Measurements from ENCODE around the gene ZFP28. TPM values are rescaled to one million over a fixed set of nuclear protein-coding genes. Genes with fewer than 3 reads are reported as not detected.

The ZFP28 gene
- 3.5 and 4.9 TPM in 2 replicates for polyA plus RNA-seq (2012; rRNA removed)
- polyA plus RNA-seq (2012; cell fraction: cytosol; rRNA removed), result 3.3 and 3.7 TPM in 2 replicates
- 8.1 and 14.5 TPM in 2 replicates for polyA plus RNA-seq (2012; cell fraction: nucleus; rRNA removed)

- Histone ChIP-seq H2AFZ (ENCODE audit: low read depth) (peak within 1 kb of the TSS; percentile 83), H3K79me2 (ENCODE audit: insufficient read depth) (peaks cover 8% of the 10 kb centered on the region; the same call in 1 of the 2 replicates), H3K9me3 (peaks cover 21% of the 10 kb centered on the region; the same call in 1 of the 2 replicates), H3K4me2 (peak within 1 kb of the TSS; percentile 72), H3K4me1 (ENCODE audit: control insufficient read depth in 1 of 2, insufficient read depth in 2 of 2, low read depth in 1 of 2, low read length in 1 of 2) (peaks cover 0 to 11% of the 10 kb centered on the region in 2 experiments; a peak in 1 of 4 replicates), H3K9me2 (no peaks in the 10 kb centered on the region), H3K4me3 (ENCODE audit: low read depth in 2 of 2, low read length in 1 of 2) (peak within 1 kb of the TSS; percentile 81 to 83), H4K20me1 (ENCODE audit: insufficient read depth) (no peaks in the 10 kb centered on the region), H3F3A (replicated peaks; ENCODE audit: insufficient read depth) (peaks cover 4% of the 10 kb centered on the region), H3K27ac (ENCODE audit: low read depth in 2 of 2, low read length in 1 of 2) (peak within 1 kb of the TSS; percentile 84 to 98), H3K27me3 (ENCODE audit: insufficient read depth) (no peaks in the 10 kb centered on the region), H3K36me3 (replicated peaks in 1 of 2; ENCODE audit: control insufficient read depth in 1 of 2, insufficient read depth in 2 of 2, low read length in 1 of 2) (peaks cover 16 to 34% of the 10 kb centered on the region in 2 experiments), H3K9ac (peak within 1 kb of the TSS; percentile 56)
- TF ChIP-seq RFX5 (IDR thresholded peaks at IDR 0.05; ENCODE audit: low read length) (no peak), MAX (IDR thresholded peaks at IDR 0.05; ENCODE audit: low read depth) (peak; percentile 30; the same call in 1 of the 2 replicates), MXI1 (IDR thresholded peaks at IDR 0.05; ENCODE audit: low read depth, low read length) (peak; percentile 35)
- 11% methylated on average over 10 of the region's 65 CpGs for WGBS (ENCODE audit: low lambda C conversion rate)
- POLR2A ChIA-PET, result no interaction called here
- peak; percentile 95 for DNase-seq
- CTCF ChIA-PET, result no interaction called here
Observed at GRCh38 chr19:56538761-56539263, at the start of gene ZFP28. TSS of gene ZFP28 (plus strand) at chr19:56538948. CDS start at chr19:56539019, 71 bp downstream.

GRCh38 chr19:56491399-56491798, 47.3 kb upstream of the ZFP28 start:
- H3K9me2 ChIP-seq, result no peaks in the 10 kb centered on the region
- WGBS (ENCODE audit: low lambda C conversion rate), result 86% methylated on average over 3 of the region's 3 CpGs
- no peaks in the 10 kb centered on the region for H3F3A ChIP-seq (replicated peaks; ENCODE audit: insufficient read depth)
- no peak overlapping the region for H3K4me2 ChIP-seq
- H3K27ac ChIP-seq (ENCODE audit: low read depth in 2 of 2, low read length in 1 of 2), result no peak overlapping the region
- peaks cover 11 to 16% of the 10 kb centered on the region in 2 experiments for H3K36me3 ChIP-seq (replicated peaks in 1 of 2; ENCODE audit: control insufficient read depth in 1 of 2, insufficient read depth in 2 of 2, low read length in 1 of 2)
- ChIA-PET POLR2A (no interaction called here), CTCF (no interaction called here)
- no peak overlapping the region for H3K9ac ChIP-seq
- H3K4me3 ChIP-seq (ENCODE audit: low read depth in 2 of 2, low read length in 1 of 2), result no peak overlapping the region
- H3K27me3 ChIP-seq (ENCODE audit: insufficient read depth), result no peaks in the 10 kb centered on the region
- no peaks in the 10 kb centered on the region for H4K20me1 ChIP-seq (ENCODE audit: insufficient read depth)
- peaks cover 5% of the 10 kb centered on the region; the same call in 1 of the 2 replicates for H3K9me3 ChIP-seq
- no peak overlapping the region for H2AFZ ChIP-seq (ENCODE audit: low read depth)
- H3K4me1 ChIP-seq (ENCODE audit: control insufficient read depth in 1 of 2, insufficient read depth in 2 of 2, low read depth in 1 of 2, low read length in 1 of 2), result no peaks in the 10 kb centered on the region
- no peak for TF ChIP-seq REST (IDR thresholded peaks at IDR 0.05; ENCODE audit: low read depth, low read length)
- TF ChIP-seq YY1 (IDR thresholded peaks at IDR 0.05; ENCODE audit: low read depth), result no peak
- no peak for TF ChIP-seq RFX5 (IDR thresholded peaks at IDR 0.05; ENCODE audit: low read length)
- no peak for TF ChIP-seq IRF3 (IDR thresholded peaks at IDR 0.05; ENCODE audit: low read depth, low read length)
- TF ChIP-seq TAF1 (IDR thresholded peaks at IDR 0.05; ENCODE audit: borderline replicate concordance, low read depth, low read length), result no peak
- TF ChIP-seq FOXJ3 (CRISPR knock-in tag; IDR thresholded peaks at IDR 0.05), result no peak
- TF ChIP-seq EP300 (IDR thresholded peaks at IDR 0.05; ENCODE audit: borderline replicate concordance in 1 of 2, low read depth in 1 of 2, low read length in 1 of 2), result no peak
- TF ChIP-seq MXI1 (IDR thresholded peaks at IDR 0.05; ENCODE audit: low read depth, low read length), result no peak
- TF ChIP-seq CHD2 (IDR thresholded peaks at IDR 0.05; ENCODE audit: low read length, partially characterized antibody), result no peak
- no peak for TF ChIP-seq FOXM1 (IDR thresholded peaks at IDR 0.05; ENCODE audit: low read depth)
- TF ChIP-seq ELF1 (IDR thresholded peaks at IDR 0.05), result no peak
- no peak for TF ChIP-seq USF2 (IDR thresholded peaks at IDR 0.05; ENCODE audit: borderline replicate concordance, low read depth, low read length)
- no peak for TF ChIP-seq MEF2A (IDR thresholded peaks at IDR 0.05; ENCODE audit: borderline replicate concordance, low read depth)
- TF ChIP-seq MAX (IDR thresholded peaks at IDR 0.05; ENCODE audit: low read depth), result no peak
- peaks cover 23% of the 10 kb centered on the region; the same call in 1 of the 2 replicates for H3K79me2 ChIP-seq (ENCODE audit: insufficient read depth)
- no peak for DNase-seq
